Heart right ventricle (tissue), 16 donors: ENCODE measurements around the gene PDE4D. TPM values are rescaled to one million over a fixed set of nuclear protein-coding genes. Genes with fewer than 3 reads are reported as not detected.

Source experiments
- ATAC-seq, 8 donors: fragments of 200-7000 bp; cut with Tn5 transposase; one replicate each; pipeline ENCODE4 v1.9.1; 2020; ENCODE audit warnings: mild to moderate bottlenecking in 8 of 8, moderate library complexity in 8 of 8, moderate number of reproducible peaks in 1 of 8
- DNase-seq, 2 donors: peaks; one replicate each; pipeline ENCODE4 v3.0.0-alpha.2; 2020
- H3K27ac ChIP-seq, 10 donors: fragments of 200-600 bp; sonication (generic) in 2 of 10; one replicate each; pipeline versions ENCODE4 v1.5.0 to v1.8.0; 2020 to 2022; ENCODE audit warnings: mild to moderate bottlenecking in 3 of 10
- H3K27me3 ChIP-seq, 7 donors: fragments of 200-600 bp; one replicate each; pipeline ENCODE4 v1.8.0; 2021 to 2022; ENCODE audit warnings: mild to moderate bottlenecking in 2 of 7
- H3K36me3 ChIP-seq, 9 donors: fragments of 200-600 bp; sonication (generic) in 1 of 9; one replicate each; pipeline versions ENCODE4 v1.5.0 to v1.8.0; 2020 to 2022; ENCODE audit warnings: mild to moderate bottlenecking in 2 of 9
- H3K4me1 ChIP-seq, 9 donors: fragments of 200-600 bp; sonication (generic) in 1 of 9; one replicate each; pipeline versions ENCODE4 v1.5.0 to v1.8.0; 2020 to 2022; ENCODE audit warnings: mild to moderate bottlenecking in 4 of 9
- H3K4me3 ChIP-seq, 10 donors: fragments of 200-600 bp; sonication (generic) in 2 of 10; one replicate each; pipeline versions ENCODE4 v1.5.0 to v1.8.0; 2020 to 2022; ENCODE audit warnings: mild to moderate bottlenecking in 7 of 10, moderate library complexity in 2 of 10
- H3K9me3 ChIP-seq, 11 donors: fragments of 200-600 bp in 10 of 11; sonication (generic) in 2 of 11; one replicate each; pipeline versions ENCODE4 v1.5.0 to v1.8.0; 2013 to 2022; ENCODE audit warnings: mild to moderate bottlenecking in 2 of 11, control low read depth in 1 of 11, moderate library complexity in 1 of 11
- WGBS, 2 donors: extraction: QIAGEN DNeasy Blood & Tissue Kit; methylation state at CpG; one replicate each; pipeline ENCODE4 v1.1.7; 2013; ENCODE audit warnings: inconsistent platforms in 1 of 2; 5-methylcytosine and 5-hydroxymethylcytosine counted together
- intact Hi-C, 10 donors: fragments of 100-400 bp; cut with DNase I; formaldehyde crosslinking; loops; one replicate each; pipeline versions ENCODE4 v1.11.1 to v1.14.2; 2022
- polyA plus RNA-seq, 2 donors: library from polyadenylated mRNA; stranded (reverse); fragments of 200-250 nt; gene quantifications; one replicate each; pipeline ENCODE4 v1.2.3, GENCODE V29; 2013
- total RNA-seq, 10 donors: library from RNA; stranded (reverse); fragmentation: NEBNext Ultra II Directional in 3 of 10; extraction: Animal tissue kit (Norgen Biotek cat#: 25700) in 3 of 10; gene quantifications; one replicate each; pipeline versions ENCODE4 v1.2.1 to v1.2.4, GENCODE V29; 2021 to 2023
- TF ChIP-seq, protein P1 (sequence below), 9 donors: fragments of 200-600 bp; sonication (generic) in 2 of 9; IDR thresholded peaks; one replicate each; pipeline versions ENCODE4 v1.5.0 to v1.8.0; 2021 to 2022; ENCODE audit warnings: antibody characterized with exemption in 9 of 9, mild to moderate bottlenecking in 5 of 9, moderate library complexity in 1 of 9
- donor health status: Arrhythmogenic right ventricular cardiomyopathy.
- donor health status: ischemic (EF 13 %, LVEDD 7.1; RV severe dilation, severe dysfunction).
- donor health status: healthy with polysubstance abuse.
- donor health status: DM: no; HTN: yes; CAD: no.
- donor health status: DM: no; HTN: no; CAD: no.
- donor health status: ischemic (EF 25% LVEDD 6.9; RV normal size, moderate dysfunction).
- donor health status: ischemic (EF 25% LVEDD 5.7; RV mildly dilated, moderate dysfunction).
- donor health status: healthy.
- donor health status: DM: yes; HTN: yes; CAD: no.
- donor health status: Ischemic cardiomyopathy.
- donor health status: ischemic (EF 35%, LVEDD 5.7; RV mildly dilated, moderate dysfunction).
- donor health status: nonischemic (EF 11% LVEDD 7.7; RV severe dilation, severe dysfunction).
- donor health status: DM: yes; HTN: yes; CAD: no.
- donor health status: PGD.
- donor health status: ischemic (EF 29% LVEDD 5.4; RV normal size, mild dysfunction).
- donor health status: nonischemic (EF 23%, LVEDD 6.1; RV moderate dilation, normal function).

The PDE4D gene
- total and polyA plus RNA-seq, 12 donors, result 5.8 to 83.2 (median 39.5) TPM

DNA sequence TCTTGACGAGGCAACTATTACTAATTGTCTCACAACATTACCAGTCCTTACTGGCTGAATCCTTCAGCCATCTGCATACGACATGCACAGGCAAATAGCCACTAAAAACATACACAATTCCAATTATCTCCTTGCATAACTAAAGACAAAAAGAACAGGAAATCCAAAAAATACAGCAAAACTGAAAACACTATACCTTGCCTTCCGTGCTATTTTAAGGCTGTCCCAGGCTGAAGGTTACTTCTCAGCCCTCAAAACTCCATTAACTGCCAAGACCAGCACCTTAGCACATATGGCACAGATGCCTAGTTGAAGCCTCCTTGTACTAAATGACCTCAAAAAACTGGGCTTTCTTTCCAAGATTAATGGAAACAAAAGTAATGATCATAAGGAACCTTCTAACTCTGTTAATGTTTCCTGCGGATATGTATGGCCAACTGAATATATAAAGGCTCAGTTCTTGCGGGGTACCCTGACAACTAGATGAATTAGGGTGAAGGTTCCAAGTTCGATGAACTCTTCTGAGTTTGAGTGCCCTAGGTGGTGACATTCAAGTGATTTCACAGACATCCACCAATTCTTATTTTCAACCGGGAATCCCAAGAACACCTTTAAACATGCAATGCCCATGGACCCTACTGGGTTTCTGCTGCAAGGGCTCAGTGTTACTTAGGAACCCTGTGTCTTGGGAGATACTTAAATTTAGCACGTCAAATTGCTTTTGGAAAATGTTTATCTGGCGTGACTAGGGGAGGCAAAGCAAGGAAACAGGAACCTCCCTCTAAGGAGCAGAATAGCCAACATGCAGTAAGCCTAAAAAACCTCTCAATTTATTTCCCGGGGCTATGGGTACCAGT, 855.4 kb downstream of the PDE4D start:
- Histone ChIP-seq H3K4me3 (peak overlapping the region; percentile 51 to 87 (median 78)), H3K27me3 (no peaks in the 10 kb centered on the region), H3K4me1 (peaks cover 3 to 83% (median 55%) of the 10 kb centered on the region in 9 donors), H3K36me3 (no peaks in the 10 kb centered on the region), H3K9me3 (no peaks in the 10 kb centered on the region), H3K27ac (peak overlapping the region in 9 of 10 donors; percentile 73 to 95 (median 79))
- no peak for ATAC-seq
- intact Hi-C loops, result loop anchor here in 8 of 10 donors (2.0 to 10.0 kb wide), 8 partner anchors 87 to 317 kb away; no protein-coding TSS in a partner anchor
- no peak for DNase-seq
- TF ChIP-seq, protein P1, sequence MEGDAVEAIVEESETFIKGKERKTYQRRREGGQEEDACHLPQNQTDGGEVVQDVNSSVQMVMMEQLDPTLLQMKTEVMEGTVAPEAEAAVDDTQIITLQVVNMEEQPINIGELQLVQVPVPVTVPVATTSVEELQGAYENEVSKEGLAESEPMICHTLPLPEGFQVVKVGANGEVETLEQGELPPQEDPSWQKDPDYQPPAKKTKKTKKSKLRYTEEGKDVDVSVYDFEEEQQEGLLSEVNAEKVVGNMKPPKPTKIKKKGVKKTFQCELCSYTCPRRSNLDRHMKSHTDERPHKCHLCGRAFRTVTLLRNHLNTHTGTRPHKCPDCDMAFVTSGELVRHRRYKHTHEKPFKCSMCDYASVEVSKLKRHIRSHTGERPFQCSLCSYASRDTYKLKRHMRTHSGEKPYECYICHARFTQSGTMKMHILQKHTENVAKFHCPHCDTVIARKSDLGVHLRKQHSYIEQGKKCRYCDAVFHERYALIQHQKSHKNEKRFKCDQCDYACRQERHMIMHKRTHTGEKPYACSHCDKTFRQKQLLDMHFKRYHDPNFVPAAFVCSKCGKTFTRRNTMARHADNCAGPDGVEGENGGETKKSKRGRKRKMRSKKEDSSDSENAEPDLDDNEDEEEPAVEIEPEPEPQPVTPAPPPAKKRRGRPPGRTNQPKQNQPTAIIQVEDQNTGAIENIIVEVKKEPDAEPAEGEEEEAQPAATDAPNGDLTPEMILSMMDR (IDR thresholded peaks at IDR 0.05), result no peak
- WGBS, 2 donors, result 30 to 33% methylated on average over 10 of the region's 10 CpGs

DNA sequence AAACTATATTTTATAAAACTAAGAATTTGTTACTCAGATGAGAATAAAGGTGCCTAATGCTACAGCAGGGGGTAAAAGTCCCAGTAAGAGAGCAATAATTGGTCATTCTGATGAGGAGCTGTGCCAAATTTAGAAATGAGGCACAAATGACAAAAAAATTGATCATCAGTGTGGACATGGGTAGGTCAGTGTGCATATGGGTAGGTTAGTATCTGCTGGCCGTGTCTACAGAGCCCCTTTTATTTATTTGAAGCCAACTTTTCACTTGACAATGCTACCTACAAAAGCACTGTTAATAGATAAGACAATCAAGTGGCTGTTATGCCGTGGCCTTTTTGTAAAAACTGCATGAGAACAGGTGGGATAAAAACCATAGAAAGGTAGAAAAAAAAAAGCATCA, 856.1 kb downstream of the PDE4D start:
- Histone ChIP-seq H3K36me3 (no peaks in the 10 kb centered on the region), H3K27me3 (no peaks in the 10 kb centered on the region), H3K27ac (peak overlapping the region in 4 of 10 donors; percentile 79 to 95 (median 88)), H3K4me3 (peak overlapping the region in 9 of 10 donors; percentile 51 to 86 (median 77)), H3K9me3 (no peaks in the 10 kb centered on the region), H3K4me1 (peaks cover 3 to 82% (median 52%) of the 10 kb centered on the region in 9 donors)
- TF ChIP-seq, protein P1 (IDR thresholded peaks at IDR 0.05), result no peak
- ATAC-seq, result no peak
- whole genome bisulfite sequencing, 2 donors, result 43 to 69% methylated on average over 2 of the region's 2 CpGs
- DNase-seq, result no peak
- intact Hi-C loops, result loop anchor here in 7 of 10 donors (5.0 to 10.0 kb wide), 6 partner anchors 90 to 317 kb away; no protein-coding TSS in a partner anchor

GRCh38 chr5:59037041-59037440, 856.5 kb downstream of the PDE4D start:
- peak overlapping the region in 4 of 10 donors; percentile 79 to 95 (median 88) for H3K27ac ChIP-seq
- ATAC-seq (no peak), DNase-seq (no peak)
- H3K27me3 ChIP-seq, result no peaks in the 10 kb centered on the region
- intact Hi-C loops, result loop anchor here in 7 of 10 donors (5.0 to 10.0 kb wide), 6 partner anchors 90 to 318 kb away; no protein-coding TSS in a partner anchor
- H3K9me3 ChIP-seq, result no peaks in the 10 kb centered on the region
- TF ChIP-seq, protein P1 (IDR thresholded peaks at IDR 0.05), result no peak
- H3K4me1 ChIP-seq, result peaks cover 3 to 78% (median 48%) of the 10 kb centered on the region in 9 donors
- WGBS, 2 donors, result 62 to 77% methylated on average over 2 of the region's 2 CpGs
- H3K4me3 ChIP-seq, result peak overlapping the region in 6 of 10 donors; percentile 62 to 86 (median 78)
- no peaks in the 10 kb centered on the region for H3K36me3 ChIP-seq

DNA sequence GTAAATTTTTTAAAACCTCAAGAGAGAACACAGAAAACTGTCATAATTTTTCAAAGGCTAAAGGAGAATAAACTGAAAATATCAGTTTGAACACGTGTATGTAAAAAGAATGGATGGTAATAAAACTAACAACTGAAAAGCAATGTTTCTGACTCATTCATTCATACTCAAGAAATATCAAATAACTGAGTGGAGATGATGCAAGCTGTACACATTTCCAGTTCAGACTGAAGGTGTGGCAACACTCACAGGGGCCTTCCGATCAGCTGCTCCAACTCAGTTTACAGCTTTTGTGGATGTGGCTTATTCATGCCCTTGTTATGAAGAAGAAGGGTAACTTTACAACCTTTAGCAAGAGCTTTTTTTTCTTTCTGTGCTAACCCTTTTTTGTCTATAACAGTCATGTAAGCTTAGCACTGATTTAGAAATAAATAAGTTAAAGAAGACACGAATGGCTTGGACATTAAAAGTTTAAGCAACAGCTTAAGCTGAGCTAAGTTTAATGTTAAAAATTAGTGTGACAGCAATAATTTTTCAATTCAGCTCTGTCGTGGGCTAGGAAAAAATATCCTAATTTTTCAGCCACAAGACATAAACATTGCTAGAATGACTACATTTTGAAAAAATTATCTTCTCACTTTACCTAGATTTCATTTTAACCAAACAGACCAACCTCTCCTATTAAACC, 857.1 kb downstream of the PDE4D start:
- Histone ChIP-seq H3K4me3 (peak overlapping the region in 1 of 10 donors; percentile 86), H3K36me3 (no peaks in the 10 kb centered on the region), H3K27ac (peak overlapping the region in 5 of 10 donors; percentile 22 to 95 (median 87)), H3K27me3 (no peaks in the 10 kb centered on the region), H3K4me1 (peaks cover 3 to 73% (median 44%) of the 10 kb centered on the region in 9 donors), H3K9me3 (no peaks in the 10 kb centered on the region)
- 57 to 58% methylated on average over 4 of the region's 4 CpGs for WGBS, 2 donors
- peak in 1 of 8 donors; percentile 18 for ATAC-seq
- intact Hi-C loops, result loop anchor here in 7 of 10 donors (5.0 to 10.0 kb wide), 6 partner anchors 91 to 318 kb away; no protein-coding TSS in a partner anchor
- TF ChIP-seq, protein P1 (IDR thresholded peaks at IDR 0.05), result no peak
- no peak for DNase-seq
